DOHH2 (cell line): ENCODE data around the gene PACS2.

ENCODE experiments used
- EZH2phosphoT487 ChIP-seq: fragments of 200-600 bp; sonication (generic); IDR thresholded peaks from 2 replicates; pipeline ENCODE4 v1.6.1; 2017; ENCODE audit warnings: borderline replicate concordance, mild to moderate bottlenecking, antibody characterized with exemption, low read length, moderate library complexity, mixed read lengths
- TF ChIP-seq, protein P1 (sequence below): fragments of 200-600 bp; sonication (generic); IDR thresholded peaks from one replicate; pipeline ENCODE4 v1.5.1; 2014; ENCODE audit warnings: antibody characterized with exemption, mild to moderate bottlenecking, low read depth, low read length; ENCODE audit not compliant: poor library complexity, severe bottlenecking

DNA sequence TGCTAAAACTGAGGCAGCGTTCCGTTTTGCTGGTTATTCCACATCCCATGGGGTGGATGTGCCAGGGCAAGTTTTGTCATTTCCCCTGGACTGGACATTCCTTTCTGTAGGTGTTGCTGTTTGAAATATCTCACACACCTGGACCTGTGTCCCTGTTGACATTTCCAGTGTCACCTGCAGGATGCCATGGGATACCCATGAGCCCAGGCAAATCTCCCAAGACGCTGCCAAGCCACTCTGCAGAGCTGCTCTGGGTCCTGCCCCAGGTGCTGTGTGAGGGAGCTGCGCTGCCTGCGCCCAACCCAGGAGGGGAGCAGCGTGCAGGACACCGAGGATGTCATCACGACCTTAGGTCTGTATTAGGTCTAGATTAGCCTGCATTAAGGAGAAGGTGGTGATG is 5.2 kb upstream of the PACS2 start:
- TF ChIP-seq, protein P1, sequence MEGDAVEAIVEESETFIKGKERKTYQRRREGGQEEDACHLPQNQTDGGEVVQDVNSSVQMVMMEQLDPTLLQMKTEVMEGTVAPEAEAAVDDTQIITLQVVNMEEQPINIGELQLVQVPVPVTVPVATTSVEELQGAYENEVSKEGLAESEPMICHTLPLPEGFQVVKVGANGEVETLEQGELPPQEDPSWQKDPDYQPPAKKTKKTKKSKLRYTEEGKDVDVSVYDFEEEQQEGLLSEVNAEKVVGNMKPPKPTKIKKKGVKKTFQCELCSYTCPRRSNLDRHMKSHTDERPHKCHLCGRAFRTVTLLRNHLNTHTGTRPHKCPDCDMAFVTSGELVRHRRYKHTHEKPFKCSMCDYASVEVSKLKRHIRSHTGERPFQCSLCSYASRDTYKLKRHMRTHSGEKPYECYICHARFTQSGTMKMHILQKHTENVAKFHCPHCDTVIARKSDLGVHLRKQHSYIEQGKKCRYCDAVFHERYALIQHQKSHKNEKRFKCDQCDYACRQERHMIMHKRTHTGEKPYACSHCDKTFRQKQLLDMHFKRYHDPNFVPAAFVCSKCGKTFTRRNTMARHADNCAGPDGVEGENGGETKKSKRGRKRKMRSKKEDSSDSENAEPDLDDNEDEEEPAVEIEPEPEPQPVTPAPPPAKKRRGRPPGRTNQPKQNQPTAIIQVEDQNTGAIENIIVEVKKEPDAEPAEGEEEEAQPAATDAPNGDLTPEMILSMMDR = no peak
- TF ChIP-seq EZH2phosphoT487 = no peak
